GM21367 (cell line): ENCODE results near the gene TNNI3.
"Not testable (repeated sequence)": the region's sequence is repeated elsewhere in the genome, so short reads cannot be mapped to it uniquely, and the experiment has no call there.

ENCODE experiments used
- ATAC-seq: cut with Tn5 transposase; IDR thresholded peaks from one replicate; pipeline ENCODE4 v1.9.1; 2021; ENCODE audit not compliant: unreplicated experiment

TNNI3 gene

GRCh38 chr19:55173186-55173713 is 15.7 kb upstream of the TNNI3 start:
- ATAC-seq: no peak

GRCh38 chr19:55172741-55173140 is 15.2 kb upstream of the TNNI3 start:
- no peak for ATAC-seq

DNA sequence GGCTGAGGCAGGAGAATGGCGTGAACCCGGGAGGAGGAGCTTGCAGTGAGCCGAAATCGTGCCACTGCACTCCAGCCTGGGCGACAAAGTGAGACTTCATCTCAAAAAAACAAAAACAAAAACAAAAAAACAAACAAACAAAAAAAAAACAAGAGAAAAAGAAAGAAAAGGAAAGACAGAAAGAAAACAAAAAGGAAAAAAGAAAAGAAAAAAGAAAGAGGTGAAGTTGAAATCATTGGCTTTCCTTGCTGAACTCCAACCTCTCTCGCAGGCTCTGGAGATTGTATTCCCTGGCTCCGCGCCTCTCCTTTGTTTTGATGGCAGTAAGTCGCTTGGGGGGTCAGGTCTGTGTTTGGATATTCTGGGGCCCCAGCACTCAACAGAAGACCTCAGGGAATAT is 14.8 kb upstream of the TNNI3 start:
- ATAC-seq: not testable (repeated sequence)

GRCh38 chr19:55171440-55171839 is 13.9 kb upstream of the TNNI3 start:
- no peak for ATAC-seq

- ATAC-seq: no peak
Observed at GRCh38 chr19:55169136-55169535, 11.6 kb upstream of the TNNI3 start.

DNA sequence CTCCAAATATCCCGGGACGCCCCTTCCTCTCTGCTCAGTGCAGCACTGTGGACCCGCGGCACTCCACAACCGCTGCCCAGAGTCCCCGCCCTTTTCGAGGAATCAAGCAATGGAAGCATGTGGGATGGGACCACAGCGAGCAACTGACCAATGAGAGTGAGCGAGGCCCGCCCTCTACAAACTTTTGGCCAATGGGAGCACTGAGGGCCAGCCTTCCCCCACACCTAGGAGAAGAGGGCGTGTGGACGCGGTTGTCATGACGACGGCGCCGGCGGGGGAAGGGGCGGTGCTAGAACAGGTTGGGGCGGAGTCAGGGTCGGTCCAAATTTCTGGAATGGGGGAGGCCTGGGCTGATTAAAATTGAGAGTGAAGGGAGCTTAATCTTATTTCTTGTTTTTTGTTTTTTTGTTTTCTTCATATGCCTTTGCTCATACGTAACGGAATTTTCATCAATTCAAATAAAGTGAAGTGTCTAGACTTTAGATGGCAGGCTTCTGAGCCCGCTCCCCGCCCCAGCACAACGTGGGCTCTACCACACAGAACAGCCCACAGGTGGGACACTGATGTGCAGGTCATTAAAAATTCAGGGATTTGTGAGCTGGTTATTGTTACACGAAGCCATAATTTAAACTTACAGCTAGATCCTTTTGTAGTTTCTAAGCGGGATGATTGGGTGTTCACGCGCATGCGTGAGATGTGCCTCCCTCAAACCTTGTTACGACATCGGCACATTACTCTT is 9.2 kb upstream of the TNNI3 start, which contains the start of gene DNAAF3:
Gene DNAAF3, minus strand, starts transcription at position 84 of the 739 bp plus-strand sequence. CDS start 200 bp downstream, outside the sequence.
- ATAC-seq: peak; percentile 65

DNA sequence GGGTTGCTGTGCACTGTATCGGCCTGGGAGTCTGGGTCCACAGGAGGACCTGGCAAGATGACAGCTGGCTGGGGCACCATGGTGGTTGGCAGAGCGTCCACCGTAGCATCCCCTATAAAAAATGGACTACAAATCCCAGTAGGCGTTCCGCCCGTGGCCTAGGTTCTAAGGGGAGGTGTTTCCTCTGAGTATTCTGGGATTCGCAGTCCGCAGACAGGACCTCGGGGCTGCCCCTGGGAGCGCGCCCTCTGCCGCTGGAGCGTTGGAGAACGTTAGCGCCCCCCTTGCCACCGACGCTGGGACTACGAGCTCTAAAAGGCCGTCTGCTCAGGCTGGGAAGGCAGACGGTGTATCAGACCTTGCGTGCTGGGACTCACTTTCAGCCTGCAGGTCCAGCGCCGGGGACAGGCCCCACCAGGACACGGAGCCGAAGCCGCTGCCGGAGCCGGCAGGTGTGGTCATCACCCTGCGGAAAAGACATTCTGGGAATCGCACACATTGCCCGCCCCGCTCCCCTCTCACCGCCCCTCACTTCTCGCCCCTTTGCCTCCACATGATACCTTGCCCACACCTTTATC is 8.5 kb upstream of the TNNI3 start:
- no peak for ATAC-seq

GRCh38 chr19:55161571-55162322 is 4.2 kb upstream of the TNNI3 start:
- ATAC-seq: no peak

DNA sequence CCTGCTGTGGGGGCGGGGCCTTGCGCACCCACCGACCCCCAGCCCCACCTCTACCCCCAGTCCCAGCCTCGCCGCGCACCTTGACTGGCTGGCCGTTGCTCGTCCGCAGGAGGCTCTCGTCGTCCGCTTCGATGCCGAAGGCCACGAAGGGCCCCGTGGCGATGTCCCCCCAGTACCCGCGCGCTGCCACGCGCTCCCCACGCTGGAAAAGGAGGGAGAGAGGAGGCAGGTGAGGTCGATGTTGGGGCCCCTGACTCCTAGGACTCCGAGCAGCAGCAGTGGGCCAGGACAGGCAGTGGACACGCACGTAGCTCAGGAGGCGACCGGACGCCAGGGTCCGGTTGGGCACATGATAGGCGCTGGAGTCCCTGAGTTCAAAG is 3.4 kb upstream of the TNNI3 start:
- ATAC-seq: no peak

DNA sequence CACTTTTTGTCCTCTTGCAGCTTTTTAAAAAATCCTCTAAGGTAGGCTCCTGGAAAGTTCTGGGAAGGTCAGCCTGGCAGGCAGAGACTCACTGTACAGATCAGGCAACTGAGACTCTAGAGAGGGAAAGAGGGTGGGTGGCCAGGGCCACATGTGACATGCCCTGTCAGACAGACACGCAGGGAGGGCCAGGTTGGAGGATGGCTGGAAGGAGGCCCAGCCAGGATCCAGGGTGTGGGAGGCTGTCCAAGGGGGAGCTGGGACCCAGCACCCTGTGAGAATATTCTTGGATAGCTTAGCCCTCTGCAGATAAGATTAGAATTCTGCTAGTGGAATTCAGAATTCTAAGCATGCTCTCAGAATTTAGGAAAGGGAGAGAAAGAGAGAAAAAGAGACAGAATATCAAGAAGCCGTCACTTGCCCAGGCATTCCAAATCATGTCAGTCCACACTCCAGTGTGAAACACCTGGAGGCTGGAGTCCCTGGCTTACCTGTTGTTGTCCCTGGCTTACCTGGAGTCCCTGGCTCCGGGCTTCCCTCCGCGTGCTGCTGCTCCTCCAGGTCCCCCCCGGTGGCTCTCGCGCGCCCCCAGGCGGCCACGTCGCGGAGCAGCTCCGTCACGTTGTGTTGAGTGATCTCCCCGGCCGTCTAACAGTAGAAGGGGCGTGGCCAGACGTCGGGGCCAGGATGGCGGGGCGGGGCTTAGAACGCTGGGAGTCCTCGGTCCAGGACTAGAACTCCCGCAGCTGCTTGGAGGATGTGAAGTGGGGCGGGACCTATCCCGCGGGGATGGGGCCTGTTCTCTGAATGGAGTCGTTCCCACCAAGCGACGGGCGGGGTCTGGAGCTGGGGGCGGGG is 2.8 kb upstream of the TNNI3 start:
- ATAC-seq: peak; percentile 55

DNA sequence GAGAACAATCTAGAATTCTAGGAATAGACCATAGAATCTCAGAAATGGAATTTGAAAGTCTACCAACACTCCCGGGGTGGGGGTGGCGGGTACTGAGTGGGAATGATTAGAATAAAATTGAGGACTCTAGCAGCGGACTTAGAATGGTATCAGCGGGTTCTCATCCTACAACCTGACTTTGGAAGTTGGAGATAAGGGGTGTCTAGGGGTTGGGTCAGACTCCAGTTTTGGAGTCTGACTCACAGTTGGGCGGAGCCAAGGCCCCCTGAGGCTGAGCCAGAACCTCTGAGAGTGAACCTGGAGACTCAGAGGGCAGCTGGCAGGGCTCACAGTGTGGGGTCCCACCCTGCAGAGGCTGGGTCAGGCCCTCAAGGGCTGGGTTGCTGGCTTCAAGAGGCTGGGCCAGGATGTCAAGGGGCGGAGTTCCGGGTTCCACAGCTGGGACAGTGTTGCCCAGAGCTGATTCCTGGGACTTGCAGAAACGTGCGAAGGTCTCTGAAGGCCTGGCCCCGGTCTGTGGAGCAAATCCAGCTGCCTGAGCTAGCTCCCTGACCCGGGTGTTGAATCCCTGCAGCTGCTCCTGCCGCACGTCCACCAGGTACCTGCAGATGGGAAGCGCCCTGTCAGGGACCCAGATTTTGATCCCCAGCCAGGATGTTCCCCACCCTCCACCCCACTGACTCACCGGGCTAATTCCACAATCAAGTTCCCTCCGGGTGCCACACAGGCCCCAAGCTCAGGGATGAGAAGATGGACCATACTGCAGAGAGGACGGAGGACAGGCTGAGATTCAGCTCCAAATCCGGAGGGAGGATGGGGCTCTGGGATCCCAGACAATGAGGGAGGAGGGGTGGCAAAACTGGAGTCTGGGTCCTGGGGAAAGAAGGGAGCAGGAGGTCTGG is 1.6 kb upstream of the TNNI3 start:
- no peak for ATAC-seq

DNA sequence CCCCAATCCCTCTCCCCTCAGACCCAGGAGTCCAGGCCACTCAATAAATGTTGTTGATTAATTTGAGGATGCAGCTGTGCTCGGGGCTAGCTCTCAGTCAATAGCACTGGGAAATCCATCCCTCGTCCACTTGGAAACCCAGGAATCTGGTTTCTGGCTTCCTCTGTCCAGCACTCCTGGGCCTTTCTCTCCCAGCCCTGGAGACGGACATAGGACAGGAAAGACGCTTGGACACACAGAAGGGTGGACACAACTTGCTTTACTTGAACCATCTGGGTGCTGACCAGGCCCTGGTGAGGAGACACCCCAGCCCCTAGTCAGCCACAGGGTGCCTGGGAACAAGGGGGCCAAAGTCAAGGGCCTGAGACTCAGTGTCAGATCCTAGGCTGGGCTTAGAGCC is 891 bp upstream of the TNNI3 start:
- ATAC-seq: no peak

GRCh38 chr19:55156202-55157063 is 1.1 kb downstream of the TNNI3 start:
- no peak for ATAC-seq

- ATAC-seq: not testable (repeated sequence)
Observed at GRCh38 chr19:55155784-55156183, 1.7 kb downstream of the TNNI3 start.

DNA sequence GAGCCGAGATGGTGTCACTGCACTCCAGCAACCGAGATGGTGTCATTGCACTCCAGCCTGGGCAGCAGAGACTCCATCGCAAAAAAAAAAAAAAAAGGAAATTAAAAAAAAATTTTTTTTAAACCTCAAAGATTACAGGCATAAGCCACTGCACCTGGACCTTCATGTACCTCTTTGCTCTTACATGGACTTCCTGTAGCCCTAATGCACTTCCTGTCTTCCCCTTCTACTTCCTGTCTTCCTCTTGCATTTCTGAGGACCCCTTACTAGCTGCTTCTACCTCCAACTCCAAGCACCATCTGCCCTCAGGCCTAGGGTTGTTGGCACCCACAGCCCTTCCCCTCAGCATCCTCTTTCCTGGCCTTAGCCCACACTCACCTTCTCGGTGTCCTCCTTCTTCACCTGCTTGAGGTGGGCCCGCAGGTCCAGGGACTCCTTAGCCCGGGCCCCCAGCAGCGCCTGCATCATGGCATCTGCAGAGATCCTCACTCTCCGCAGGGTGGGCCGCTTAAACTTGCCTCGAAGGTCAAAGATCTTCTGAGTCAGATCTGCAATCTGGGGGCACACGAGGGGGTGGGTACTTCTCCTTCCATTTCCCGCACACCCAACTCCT is 3.8 kb downstream of the TNNI3 start:
- ATAC-seq: no peak

- no peak for ATAC-seq
Observed at GRCh38 chr19:55152017-55152416, 5.5 kb downstream of the TNNI3 start.

GRCh38 chr19:55149078-55150003 is 8.2 kb downstream of the TNNI3 start, which contains the start of gene TNNT1:
TNNT1 (minus strand) TSS chr19:55149206; CDS start chr19:55147157, 2,049 bp downstream.
- ATAC-seq: no peak
